Fibroblast of pulmonary artery (primary cell): ENCODE results near the gene RELB.

Experiments used
- DNase-seq: peaks from one replicate; pipeline ENCODE4 v3.0.0-alpha.2; 2010; ENCODE audit warnings: low read depth
- H3K4me3 ChIP-seq: replicated peaks from 2 replicates; pipeline ENCODE4 v1.5.1; 2011; ENCODE audit warnings: low read depth, mild to moderate bottlenecking, control low read depth, low read length, moderate library complexity
- CTCF ChIP-seq: IDR thresholded peaks from 2 replicates; pipeline ENCODE4 v1.5.1; 2011; ENCODE audit warnings: mild to moderate bottlenecking, control low read depth, low read length, inconsistent platforms; ENCODE audit errors: missing control alignments

RELB gene

DNA sequence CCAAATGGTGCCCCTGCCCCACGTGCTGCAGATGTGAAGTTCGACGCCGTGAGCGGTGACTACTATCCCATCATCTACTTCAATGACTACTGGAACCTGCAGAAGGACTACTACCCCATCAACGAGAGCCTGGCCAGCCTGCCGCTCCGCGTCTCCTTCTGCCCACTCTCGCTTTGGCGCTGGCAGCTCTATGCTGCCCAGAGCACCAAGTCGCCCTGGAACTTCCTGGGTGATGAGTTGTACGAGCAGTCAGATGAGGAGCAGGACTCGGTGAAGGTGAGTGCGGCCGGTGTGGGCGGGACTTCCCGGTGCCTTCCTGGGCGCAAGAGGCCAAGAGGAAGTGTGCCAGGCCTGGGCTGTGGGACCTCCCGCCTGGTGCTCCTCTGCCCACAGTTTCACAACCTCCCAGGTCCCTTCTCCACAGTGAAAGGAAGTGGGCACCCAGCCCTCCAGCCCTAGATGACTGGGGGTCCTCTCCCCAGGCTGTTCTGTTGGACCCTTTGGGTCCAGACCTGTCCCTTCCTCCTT, 14.1 kb upstream of the RELB start:
- TF ChIP-seq CTCF: no peak
- H3K4me3 ChIP-seq: no peak overlapping the region
- no peak for DNase-seq

- no peak overlapping the region for H3K4me3 ChIP-seq
- TF ChIP-seq CTCF: no peak
- DNase-seq: no peak
Observed at GRCh38 chr19:44988273-44988672, 13.0 kb upstream of the RELB start.

GRCh38 chr19:44988896-44989556, 12.2 kb upstream of the RELB start:
- no peak overlapping the region for H3K4me3 ChIP-seq
- TF ChIP-seq CTCF: peak; percentile 71
- DNase-seq: peak; percentile 75

DNA sequence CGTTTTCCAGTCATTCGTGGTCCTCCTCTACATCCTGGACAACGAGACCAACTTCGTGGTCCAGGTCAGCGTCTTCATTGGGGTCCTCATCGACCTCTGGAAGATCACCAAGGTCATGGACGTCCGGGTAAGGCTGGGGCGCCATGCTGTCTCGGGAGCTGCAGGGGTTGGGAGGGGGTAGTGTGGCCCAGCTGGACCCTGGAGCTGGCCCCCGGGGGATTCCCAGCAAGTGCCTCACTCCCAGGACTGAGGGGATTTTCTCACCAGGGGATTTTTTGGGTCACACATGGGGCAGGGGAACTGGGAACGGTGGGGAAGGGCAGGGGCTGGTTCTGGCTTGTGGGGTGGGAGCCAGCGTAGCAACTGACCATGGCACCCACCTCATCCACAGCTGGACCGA, 10.8 kb upstream of the RELB start:
- no peak for DNase-seq
- no peak overlapping the region for H3K4me3 ChIP-seq
- no peak for TF ChIP-seq CTCF

GRCh38 chr19:44990966-44991365, 10.3 kb upstream of the RELB start:
- TF ChIP-seq CTCF: no peak

DNA sequence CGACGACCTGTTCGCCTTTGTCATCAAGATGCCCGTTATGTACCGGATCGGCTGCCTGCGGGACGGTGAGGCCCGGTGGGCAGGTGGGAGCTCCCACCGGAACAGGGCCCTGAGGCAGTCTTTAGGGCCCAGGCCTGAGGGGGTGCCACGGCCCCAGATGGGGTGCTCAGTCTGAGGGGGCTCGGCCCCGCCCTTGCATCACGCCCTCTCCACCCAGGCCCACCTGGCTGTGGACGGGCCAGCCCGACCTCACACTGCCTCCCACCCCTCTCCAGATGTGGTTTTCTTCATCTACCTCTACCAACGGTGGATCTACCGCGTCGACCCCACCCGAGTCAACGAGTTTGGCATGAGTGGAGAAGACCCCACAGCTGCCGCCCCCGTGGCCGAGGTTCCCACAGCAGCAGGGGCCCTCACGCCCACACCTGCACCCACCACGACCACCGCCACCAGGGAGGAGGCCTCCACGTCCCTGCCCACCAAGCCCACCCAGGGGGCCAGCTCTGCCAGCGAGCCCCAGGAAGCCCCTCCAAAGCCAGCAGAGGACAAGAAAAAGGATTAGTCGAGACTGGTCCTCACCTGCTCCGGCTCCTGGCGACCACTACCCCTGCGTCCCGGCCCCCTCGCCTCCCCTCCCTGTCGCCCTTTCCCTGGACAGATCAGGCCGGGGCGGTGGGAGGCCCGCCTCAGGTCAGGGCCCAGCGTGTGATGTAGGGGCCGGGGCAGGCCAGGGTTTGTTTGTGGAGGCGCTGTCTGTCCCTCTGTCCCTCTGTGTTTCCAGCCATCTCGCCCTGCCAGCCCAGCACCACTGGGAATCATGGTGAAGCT, 8.7 kb upstream of the RELB start:
- DNase-seq: no peak
- H3K4me3 ChIP-seq: no peak overlapping the region

More at GRCh38 chr19:44990966-44991365, 10.3 kb upstream of the RELB start:
- H3K4me3 ChIP-seq: no peak overlapping the region
- no peak for DNase-seq

More for the DNA sequence above, 8.7 kb upstream of the RELB start:
- no peak for TF ChIP-seq CTCF
